ENCODE measurements around the gene SPATA31A1. TPM values are rescaled to one million over a fixed set of nuclear protein-coding genes. Genes with fewer than 3 reads are reported as not detected.

SPATA31A1 gene
- total RNA-seq: not detected

DNA sequence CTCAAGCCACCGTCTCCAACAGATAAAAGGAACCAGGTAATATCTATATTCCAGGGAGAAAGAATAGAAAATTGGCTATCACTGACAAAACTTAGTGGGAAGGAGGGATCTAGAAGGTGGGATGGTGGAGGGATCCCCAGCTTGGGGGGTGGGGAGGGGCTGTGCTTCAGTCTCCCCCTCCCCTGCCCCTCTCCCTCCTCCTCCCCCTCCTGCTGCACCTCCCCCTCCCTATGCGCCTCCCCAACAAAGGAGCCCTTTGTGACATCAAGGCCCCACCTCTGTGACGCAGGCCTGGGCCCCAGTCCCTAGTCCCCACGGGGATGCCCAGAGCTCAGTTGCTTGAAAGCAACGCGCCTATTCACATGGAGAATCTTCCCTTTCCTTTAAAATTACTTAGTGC is at the start of gene SPATA31A1:
TSS of gene SPATA31A1 (plus strand) at position 301 of the 400 bp plus-strand sequence. CDS start at position 363, 62 bp downstream.

Other genes with a start within 250 kb of the SPATA31A1 start
- not detected for gene CNTNAP3, start 67.5 kb upstream of the SPATA31A1 start, total RNA-seq